GM18498 (cell line): ENCODE measurements around the gene PEX7.
"Not testable (repeated sequence)": the region's sequence is repeated elsewhere in the genome, so short reads cannot be mapped to it uniquely, and the experiment has no call there.

Experiments used
- ATAC-seq: cut with Tn5 transposase; IDR thresholded peaks from one replicate; pipeline ENCODE4 v1.9.1; 2021; ENCODE audit warnings: mild to moderate bottlenecking, moderate library complexity; ENCODE audit not compliant: unreplicated experiment

The PEX7 gene

DNA sequence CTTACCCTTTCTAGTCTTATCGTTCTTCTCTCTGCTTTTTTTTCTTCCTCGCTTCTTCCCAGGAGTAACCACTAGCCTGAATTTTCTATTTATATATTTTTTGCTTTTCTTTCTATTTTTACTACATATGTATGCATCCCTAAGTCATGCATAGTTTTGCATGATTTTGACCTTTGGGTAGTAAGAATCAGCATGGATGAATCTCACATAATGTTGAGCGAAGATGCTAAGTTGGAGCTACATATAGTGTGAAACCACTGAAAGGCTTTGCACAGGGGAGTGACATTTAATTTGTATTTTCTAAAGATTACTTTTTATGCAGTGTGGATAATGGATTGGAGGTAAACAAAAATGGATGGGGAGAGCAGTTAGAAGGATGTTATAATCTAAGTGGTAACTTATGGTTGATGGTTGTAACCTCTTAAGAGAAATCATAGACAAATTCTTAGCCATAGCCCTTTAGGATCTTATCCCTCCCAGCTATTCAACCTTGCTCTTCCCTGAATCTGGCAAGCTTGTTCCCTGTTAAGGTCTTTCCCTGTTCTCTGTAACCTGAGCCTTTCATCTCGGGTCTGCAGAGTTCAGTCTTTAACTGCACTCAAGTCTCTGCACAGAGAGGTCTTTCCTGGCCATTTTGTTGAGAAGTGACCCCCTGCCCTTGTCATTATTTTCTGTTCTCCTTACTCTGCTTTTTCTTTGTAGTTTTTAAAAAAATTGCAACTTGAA is 18.0 kb downstream of the PEX7 start:
- no peak for ATAC-seq

GRCh38 chr6:136843210-136843609 is 20.8 kb downstream of the PEX7 start:
- no peak for ATAC-seq

DNA sequence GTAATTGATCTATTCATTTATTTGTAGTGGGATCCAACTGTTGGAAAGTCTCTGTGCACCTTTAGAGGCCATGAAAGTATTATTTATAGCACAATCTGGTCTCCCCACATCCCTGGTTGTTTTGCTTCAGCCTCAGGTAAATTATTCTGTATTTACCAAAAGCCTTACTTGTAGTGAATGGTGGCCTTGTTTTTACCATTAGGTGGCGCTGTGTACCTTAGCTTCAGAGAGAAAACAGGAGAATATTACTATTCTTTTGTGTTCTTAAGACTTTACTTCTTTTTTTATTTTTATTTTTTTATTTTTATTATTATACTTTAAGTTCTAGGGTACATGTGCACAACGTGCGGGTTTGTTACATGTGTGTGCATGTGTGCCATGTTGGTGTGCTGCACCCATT is 23.7 kb downstream of the PEX7 start:
- ATAC-seq = no peak

- not testable (repeated sequence) for ATAC-seq
Measured at GRCh38 chr6:136846477-136846876, 24.1 kb downstream of the PEX7 start.

DNA sequence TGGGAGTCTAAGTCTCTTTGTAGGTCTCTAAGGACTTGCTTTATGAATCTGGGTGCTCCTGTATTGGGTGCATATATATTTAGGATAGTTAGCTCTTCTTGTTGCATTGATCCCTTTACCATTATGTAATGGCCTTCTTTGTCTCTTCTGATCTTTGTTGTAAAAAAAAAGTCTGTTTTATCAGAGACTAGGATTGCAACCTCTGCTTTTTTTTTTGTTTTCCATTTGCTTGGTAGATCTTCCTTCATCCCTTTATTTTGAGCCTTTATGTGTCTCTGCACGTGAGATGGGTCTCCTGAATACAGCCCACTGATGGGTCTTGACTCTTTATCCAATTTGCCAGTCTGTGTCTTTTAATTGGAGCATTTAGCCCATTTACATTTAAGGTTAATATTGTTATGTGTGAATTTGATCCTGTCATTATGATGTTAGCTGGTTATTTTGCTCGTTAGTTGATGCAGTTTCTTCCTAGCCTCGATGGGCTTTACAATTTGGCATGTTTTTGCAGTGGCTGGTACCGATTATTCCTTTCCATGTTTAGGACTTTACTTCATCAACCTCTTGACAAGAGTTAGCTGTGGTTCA is 27.7 kb downstream of the PEX7 start:
- not testable (repeated sequence) for ATAC-seq

DNA sequence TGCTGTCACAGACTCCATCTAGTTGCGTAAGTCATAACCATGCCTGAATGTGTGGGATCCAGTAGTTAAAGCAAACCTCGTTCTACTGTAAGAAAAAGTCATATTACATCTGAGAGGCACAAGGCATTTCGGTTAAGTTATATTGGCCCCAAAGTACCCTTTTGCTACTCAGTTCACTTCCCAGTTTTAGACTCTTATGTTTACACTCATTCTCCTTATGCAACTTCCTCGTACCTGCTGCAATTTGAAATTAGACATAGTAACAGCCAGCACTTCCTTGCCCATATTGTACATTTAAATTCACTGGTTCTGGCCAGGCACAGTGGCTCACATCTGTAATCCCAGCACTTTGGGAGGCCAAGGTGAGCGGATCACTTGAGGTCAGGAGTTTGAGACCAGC is 37.0 kb downstream of the PEX7 start:
- no peak for ATAC-seq

GRCh38 chr6:136860043-136860442 is 37.7 kb downstream of the PEX7 start:
- ATAC-seq = no peak

GRCh38 chr6:136862662-136863061 is 40.3 kb downstream of the PEX7 start:
- no peak for ATAC-seq

DNA sequence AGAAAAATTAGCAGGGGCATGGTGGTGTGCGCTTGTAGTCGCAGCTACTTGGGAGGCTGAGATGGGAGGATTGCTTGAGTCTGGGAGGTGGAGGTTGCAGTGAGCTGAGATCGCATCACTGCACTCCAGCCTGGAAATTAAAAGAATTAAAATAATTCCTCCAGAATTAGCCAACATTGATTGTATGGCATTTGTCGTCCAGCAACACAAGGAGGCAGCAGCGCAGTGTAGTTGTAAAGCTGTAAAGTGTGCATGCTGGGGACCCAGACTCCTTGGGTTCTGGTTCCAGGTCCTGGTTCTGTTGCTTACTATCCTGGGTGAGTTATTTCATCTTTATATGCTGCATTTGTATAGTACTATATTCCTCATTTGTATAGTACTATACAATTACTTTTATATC is 41.4 kb downstream of the PEX7 start:
- ATAC-seq = no peak

DNA sequence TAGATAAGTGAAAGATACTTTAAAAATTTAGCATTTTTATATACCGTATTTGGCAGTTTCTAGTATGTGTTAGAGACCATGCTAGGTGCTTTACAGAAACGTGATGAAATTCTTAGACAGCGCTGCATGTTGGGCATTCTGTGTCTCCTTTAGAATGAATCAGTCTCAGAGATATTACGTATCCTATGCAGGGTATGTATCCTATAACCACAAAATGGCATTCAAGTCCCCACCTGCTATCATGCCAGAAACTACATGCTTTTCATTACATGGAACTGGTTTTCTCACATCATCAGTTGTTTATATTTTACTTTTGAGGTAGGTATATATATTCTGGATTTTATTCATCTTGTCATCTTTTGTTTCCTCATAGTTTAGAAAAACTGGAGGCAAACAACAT is 42.3 kb downstream of the PEX7 start:
- no peak for ATAC-seq

GRCh38 chr6:136866872-136867416 is 44.6 kb downstream of the PEX7 start:
- no peak for ATAC-seq

GRCh38 chr6:136869451-136869850 is 47.1 kb downstream of the PEX7 start:
- ATAC-seq = no peak

GRCh38 chr6:136873748-136874147 is 51.4 kb downstream of the PEX7 start:
- ATAC-seq = no peak

- not testable (repeated sequence) for ATAC-seq
Measured at GRCh38 chr6:136876469-136876868, 54.1 kb downstream of the PEX7 start.

DNA sequence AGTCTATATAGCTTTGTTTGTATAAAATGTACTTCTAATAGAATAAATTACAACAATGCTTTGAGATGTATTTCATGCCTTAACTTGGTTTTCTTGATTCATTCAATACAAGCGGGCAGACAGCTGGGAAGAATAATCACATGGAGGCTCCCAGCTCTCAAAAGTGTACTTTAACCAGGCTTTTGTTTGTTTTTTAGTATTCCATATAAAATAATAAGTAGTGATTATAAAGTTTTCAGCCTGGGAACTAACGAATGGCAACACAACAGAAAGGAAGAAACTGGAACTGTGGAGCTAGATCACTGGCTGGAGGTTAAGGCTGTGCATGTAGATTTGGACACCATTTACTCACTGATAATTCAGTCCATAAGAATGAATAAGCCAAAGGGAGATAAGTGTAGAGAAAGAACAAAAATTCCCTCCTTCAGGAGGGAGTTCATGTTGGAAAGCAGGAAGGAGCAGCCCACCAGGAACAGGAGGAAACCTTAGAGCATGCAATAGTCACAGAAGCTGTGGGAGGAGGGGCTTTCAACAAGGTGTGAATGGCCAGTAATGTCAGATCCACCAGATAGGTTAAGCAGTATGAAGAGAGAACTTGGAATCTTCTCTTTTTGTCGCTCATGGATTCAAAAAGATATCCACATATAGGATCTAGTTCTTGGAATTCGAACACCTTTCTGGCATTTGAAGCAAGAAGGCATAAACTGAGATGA is 58.5 kb downstream of the PEX7 start:
- ATAC-seq = no peak

DNA sequence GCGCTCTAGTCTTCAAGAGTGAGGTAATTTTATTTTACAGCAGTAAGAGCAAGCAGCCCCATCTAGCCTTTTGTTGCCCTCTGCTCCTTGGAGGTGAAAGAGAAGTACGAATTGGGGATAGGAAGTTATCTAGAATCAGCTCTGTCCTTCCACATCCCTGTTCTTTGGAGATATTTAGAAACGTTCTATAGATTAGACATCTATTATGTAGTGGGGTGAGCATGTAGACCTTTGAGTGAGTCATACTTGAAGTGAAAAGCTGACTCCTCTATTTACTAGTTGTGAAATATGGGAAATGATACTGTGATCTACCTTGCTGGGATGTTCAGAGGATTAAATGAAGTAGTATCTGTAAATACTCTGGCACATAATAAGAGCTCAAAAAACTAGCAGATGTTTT is 63.7 kb downstream of the PEX7 start:
- ATAC-seq = no peak

GRCh38 chr6:136887953-136888352 is 65.6 kb downstream of the PEX7 start:
- ATAC-seq = no peak

GRCh38 chr6:136889271-136890193 is 67.1 kb downstream of the PEX7 start:
- no peak for ATAC-seq

DNA sequence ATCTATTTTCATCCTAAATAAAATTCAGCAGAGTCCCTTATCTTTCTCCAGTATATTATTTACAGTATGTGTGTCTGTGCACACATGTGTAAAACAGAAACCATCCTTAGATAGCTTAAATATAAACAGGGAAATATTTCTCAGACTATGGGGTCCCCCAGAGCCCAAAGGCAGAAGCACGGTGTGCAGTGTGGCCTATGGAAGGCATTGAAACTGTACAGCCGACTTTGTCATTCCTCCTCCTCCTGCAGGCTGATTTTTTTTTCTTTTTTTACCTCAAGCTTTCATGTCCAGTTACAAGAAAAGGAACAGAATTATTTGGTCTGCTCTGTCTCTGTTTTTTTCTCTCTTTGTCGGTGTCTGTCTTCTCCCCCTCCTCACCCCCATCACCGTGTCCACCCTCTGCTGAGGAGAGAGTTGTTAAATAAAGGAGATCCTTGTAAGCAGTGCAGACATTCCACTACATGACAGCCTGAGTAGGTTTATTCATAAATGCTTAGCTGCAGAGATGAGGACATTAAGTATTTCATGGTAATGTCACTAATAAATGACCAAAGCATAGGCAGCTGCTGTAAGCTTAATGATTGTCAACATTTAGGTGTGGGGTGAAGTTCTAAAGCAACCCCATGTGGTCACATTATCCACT is 67.9 kb downstream of the PEX7 start:
- no peak for ATAC-seq

- no peak for ATAC-seq
Measured at GRCh38 chr6:136890986-136891385, 68.6 kb downstream of the PEX7 start.
